Kidney (tissue), 14 donors: ENCODE data around the gene MCRS1. TPM values are rescaled to one million over a fixed set of nuclear protein-coding genes. Genes with fewer than 3 reads are reported as not detected.

Experiments used
- DNase-seq, 5 donors: peaks; one replicate each; pipeline ENCODE4 v3.0.0-alpha.2; 2013 to 2020
- FAIRE-seq: peaks from 2 replicates; lab custom pipeline; 2012; peaks lifted over from hg19 to GRCh38; lab: Jason Lieb, UNC
- H3K27ac ChIP-seq, 2 donors: one replicate each; pipeline ENCODE4 v1.7.0; 2013; ENCODE audit warnings: low read depth in 2 of 2, low read length in 2 of 2, inconsistent platforms in 1 of 2
- H3K27me3 ChIP-seq: one replicate; pipeline ENCODE4 v1.7.1; 2013; ENCODE audit warnings: low read length, inconsistent platforms; ENCODE audit not compliant: control insufficient read depth, insufficient read depth
- H3K36me3 ChIP-seq, 3 donors: one replicate each; pipeline versions ENCODE4 v1.7.0 to v1.7.1; 2013; ENCODE audit warnings: low read length in 3 of 3, control low read depth in 1 of 3, inconsistent platforms in 1 of 3; ENCODE audit not compliant: insufficient read depth in 3 of 3, control insufficient read depth in 2 of 3
- H3K4me1 ChIP-seq, 3 donors: one replicate each; pipeline versions ENCODE4 v1.7.0 to v1.7.1; 2013; ENCODE audit warnings: low read length in 3 of 3, inconsistent platforms in 1 of 3, low read depth in 1 of 3; ENCODE audit not compliant: control insufficient read depth in 2 of 3, insufficient read depth in 2 of 3
- H3K4me3 ChIP-seq, 3 donors: one replicate each; pipeline versions ENCODE4 v1.7.0 to v1.8.1; 2013; ENCODE audit warnings: low read length in 3 of 3, control low read depth in 1 of 3, inconsistent platforms in 1 of 3
- H3K9ac ChIP-seq, 3 donors: one replicate each; pipeline versions ENCODE4 v1.7.0 to v1.7.1; 2013; ENCODE audit warnings: low read length in 3 of 3, control low read depth in 1 of 3, inconsistent platforms in 1 of 3
- H3K9me3 ChIP-seq, 3 donors: one replicate each; pipeline versions ENCODE4 v1.7.0 to v1.7.1; 2013; ENCODE audit warnings: low read length in 3 of 3, control low read depth in 1 of 3, inconsistent platforms in 1 of 3; ENCODE audit not compliant: control insufficient read depth in 2 of 3, insufficient read depth in 1 of 3
- intact Hi-C: fragments of 100-400 bp; cut with DNase I; formaldehyde crosslinking; loops from one replicate; pipeline ENCODE4 v1.11.1; 2022
- polyA plus RNA-seq: library from polyadenylated mRNA; stranded (reverse); fragments of 350-450 nt; fragmentation: Illumina TruSeq; extraction: RNeasy Lipid Tissue Mini Kit (QIAGEN cat#74804); gene quantifications from one replicate; pipeline ENCODE4 v1.2.3, GENCODE V29; 2014; ENCODE audit warnings: low read depth, low replicate concordance; ENCODE audit not compliant: insufficient read depth
- total RNA-seq: library from RNA; stranded (reverse); fragmentation: NEBNext Ultra II Directional; extraction: Animal tissue kit (Norgen Biotek cat#: 25700); gene quantifications from one replicate; pipeline ENCODE4 v1.2.1, GENCODE V29; 2021
- TF ChIP-seq, protein P1 (sequence below): IDR thresholded peaks from 3 replicates; pipeline ENCODE4 v1.5.1; 2012; ENCODE audit warnings: mild to moderate bottlenecking, moderate library complexity, borderline replicate concordance; ENCODE audit not compliant: insufficient read depth; ENCODE audit errors: extremely low read depth
- donor health status: control.
- donor health status: control.
- donor health status: control.
- donor health status: control.
- donor health status: control.
- donor health status: DM: yes; HTN: yes; CAD: no.
- donor health status: Normal renal cell carcinoma (clear cell type).

MCRS1 gene
- total and polyA plus RNA-seq, 2 donors from 2014 or later = 60.4 to 66.8 TPM

DNA sequence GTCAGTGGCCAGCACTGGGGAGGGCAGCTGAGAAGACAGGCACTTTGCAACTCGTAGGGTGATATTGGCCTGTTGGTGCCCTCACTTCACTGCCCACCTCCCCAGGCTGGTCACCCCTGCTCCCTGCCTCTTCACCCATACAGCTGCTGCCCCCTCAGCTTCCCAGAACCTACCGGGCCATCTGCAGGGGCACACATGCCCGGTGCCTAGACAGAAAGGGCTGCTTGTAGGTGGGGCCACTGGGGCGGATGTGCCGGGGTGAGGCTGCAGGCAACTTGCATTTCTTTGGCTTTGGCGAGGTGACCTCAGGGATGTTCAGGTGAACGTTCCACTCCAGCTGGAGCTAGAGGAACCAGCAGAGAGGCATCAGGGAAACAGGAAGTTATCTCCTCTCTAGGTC, 20.3 kb upstream of the MCRS1 start:
- TF ChIP-seq, protein P1, sequence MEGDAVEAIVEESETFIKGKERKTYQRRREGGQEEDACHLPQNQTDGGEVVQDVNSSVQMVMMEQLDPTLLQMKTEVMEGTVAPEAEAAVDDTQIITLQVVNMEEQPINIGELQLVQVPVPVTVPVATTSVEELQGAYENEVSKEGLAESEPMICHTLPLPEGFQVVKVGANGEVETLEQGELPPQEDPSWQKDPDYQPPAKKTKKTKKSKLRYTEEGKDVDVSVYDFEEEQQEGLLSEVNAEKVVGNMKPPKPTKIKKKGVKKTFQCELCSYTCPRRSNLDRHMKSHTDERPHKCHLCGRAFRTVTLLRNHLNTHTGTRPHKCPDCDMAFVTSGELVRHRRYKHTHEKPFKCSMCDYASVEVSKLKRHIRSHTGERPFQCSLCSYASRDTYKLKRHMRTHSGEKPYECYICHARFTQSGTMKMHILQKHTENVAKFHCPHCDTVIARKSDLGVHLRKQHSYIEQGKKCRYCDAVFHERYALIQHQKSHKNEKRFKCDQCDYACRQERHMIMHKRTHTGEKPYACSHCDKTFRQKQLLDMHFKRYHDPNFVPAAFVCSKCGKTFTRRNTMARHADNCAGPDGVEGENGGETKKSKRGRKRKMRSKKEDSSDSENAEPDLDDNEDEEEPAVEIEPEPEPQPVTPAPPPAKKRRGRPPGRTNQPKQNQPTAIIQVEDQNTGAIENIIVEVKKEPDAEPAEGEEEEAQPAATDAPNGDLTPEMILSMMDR = no peak
- no peaks in the 10 kb centered on the region for H3K9me3 ChIP-seq

DNA sequence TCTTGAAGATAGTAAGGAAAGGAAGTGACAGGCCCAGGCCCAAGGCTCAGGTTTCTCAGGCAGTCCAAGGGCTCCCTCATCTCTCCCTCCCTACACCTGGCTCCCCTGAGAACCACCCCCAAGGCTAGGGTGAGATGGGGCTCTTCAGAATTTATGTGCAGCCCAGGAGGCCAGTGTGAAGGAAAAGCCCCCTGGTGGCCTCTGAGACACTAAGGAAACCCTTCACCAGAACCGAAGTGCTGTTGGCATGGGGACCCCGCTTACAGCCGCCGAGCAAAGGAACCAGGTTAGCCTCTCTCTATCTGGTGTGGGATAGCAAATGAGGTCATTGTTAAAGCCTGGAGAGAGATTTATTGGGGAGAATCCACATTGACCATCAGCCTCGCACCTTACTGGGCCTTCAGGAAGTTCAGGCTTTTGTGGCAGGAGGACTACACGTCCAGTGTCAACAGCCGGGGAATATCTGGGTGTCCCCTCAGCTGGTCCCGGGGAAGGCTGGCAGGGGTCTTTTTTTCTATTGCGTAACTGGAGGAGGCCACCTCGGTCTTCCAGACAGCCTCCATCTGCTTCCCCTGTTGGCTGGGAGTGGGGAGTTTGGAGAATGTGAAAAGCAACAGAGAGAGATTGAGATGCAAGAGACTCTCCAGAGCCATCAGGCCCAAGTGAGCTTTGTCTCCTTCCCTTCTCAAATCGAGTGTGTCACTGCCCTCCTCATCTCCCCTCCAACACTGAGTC, 19.4 kb upstream of the MCRS1 start:
- Histone ChIP-seq H3K27ac (no peak overlapping the region), H3K4me1 (peaks cover 0 to 8% (median 4%) of the 10 kb centered on the region in 3 donors), H3K9ac (no peak overlapping the region), H3K9me3 (no peaks in the 10 kb centered on the region), H3K4me3 (no peak overlapping the region), H3K27me3 (no peaks in the 10 kb centered on the region), H3K36me3 (no peaks in the 10 kb centered on the region)
- TF ChIP-seq, protein P1 = no peak
- FAIRE-seq (no peak), DNase-seq (no peak)
- intact Hi-C loops = no loop called here

More for the DNA sequence above, 20.3 kb upstream of the MCRS1 start:
- Histone ChIP-seq H3K27me3 (no peaks in the 10 kb centered on the region), H3K27ac (no peak overlapping the region), H3K4me1 (peaks cover 0 to 7% (median 0%) of the 10 kb centered on the region in 3 donors), H3K36me3 (no peaks in the 10 kb centered on the region), H3K4me3 (no peak overlapping the region), H3K9ac (no peak overlapping the region)
- intact Hi-C loops = no loop called here
- no peak for FAIRE-seq
- DNase-seq = no peak

DNA sequence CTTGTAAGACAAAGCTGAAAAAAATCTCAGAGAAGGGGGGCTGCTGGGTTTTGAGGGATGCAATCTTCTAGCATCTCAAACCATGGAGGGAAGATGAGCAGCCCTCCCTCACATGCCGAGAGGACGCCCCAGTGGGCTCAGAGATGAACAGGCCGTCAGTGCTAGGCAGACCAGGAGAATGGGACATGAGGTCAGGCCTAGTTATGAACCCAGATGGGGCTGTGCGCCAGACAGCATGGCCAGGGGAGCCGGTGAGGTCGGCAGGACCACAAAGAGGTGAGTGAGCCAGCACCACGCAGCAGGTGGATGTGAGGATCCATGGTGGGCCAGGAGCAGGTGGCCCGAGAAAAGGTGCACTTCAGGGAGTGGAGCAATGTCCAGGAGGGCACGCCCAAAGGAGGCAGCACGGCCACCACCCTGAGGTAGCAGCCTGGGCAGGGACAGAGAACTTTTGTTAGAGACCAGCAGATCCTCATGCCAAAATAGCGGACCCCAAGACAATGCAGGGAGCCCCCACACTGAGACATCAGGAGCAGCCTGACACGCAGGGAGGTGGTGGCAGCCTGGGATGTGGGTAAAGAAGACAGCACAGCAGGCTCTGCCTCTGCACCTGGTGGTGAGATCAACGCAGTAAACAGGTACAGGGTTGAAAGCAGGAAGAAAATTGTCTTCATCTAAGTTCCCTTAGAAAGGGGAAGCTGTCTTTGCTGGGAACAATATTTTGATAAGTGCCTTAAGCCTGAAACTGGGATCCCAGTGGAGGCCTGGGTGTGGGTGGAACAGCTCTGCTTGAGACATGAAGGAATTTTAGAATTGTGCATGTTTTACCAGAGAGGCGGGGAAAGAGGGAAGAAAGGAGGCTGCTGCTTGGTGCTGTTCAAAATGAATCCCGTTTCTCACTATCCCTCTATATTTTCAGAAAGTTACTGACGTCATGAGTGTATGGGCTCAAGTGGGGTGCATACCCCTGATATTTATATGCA, 17.8 kb upstream of the MCRS1 start:
- Histone ChIP-seq H3K27me3 (no peaks in the 10 kb centered on the region), H3K9me3 (no peaks in the 10 kb centered on the region), H3K27ac (no peak overlapping the region), H3K36me3 (no peaks in the 10 kb centered on the region), H3K9ac (no peak overlapping the region), H3K4me1 (peaks cover 0 to 14% (median 4%) of the 10 kb centered on the region in 3 donors), H3K4me3 (no peak overlapping the region)
- intact Hi-C loops = no loop called here
- DNase-seq = no peak
- TF ChIP-seq, protein P1 = no peak
- FAIRE-seq = no peak
